NCI-H2227 (cell line): ENCODE measurements around the gene MBD3L1.

Experiments
- DNase-seq: peaks from one replicate; lab custom pipeline; 2025; ENCODE audit not compliant: unreplicated experiment; lab: John Stamatoyannopoulos, UW

The MBD3L1 gene

DNA sequence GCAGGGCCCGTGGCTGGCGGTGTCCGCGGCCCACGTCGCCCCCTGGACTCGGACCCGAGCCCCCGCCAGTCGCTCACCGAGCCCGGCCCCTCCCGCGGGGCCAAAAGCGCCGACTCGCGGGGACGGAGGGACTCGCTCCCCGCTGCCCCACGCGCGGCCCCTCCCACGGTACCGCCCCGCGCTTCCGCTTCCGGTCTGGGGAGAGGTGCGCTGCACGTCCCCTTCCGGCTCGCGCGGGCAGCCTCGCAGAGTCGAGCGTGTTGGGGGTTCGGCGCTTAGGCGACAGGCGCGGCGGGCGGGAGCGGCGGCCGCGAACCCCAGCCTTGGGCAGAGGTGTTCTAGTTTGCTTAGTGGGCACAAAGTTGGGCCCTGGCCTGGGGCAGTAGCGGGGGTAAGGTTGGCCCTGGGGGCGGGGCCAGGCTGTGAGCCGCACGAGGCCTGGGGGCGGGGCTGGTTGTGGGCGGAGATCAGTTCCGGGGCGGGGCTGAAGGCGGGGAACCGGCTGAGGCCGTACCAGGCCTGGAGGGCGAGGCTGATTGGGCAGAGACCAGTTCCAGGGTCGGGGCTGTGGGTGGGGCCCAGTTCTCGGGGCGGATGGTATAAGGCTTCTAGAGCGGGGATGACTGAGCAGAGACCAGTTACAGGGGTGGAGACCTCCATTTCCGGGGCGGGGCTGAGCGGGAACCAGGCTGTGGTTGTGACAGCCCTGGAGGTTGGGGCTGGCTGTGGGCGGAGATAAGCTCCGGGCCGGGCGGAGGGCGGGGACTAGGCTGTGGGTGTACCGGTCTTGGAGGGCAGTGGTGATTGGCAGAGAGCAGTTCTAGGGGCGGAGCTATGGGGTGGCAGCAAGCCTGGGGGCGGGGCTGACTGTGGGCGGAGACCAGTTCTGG, at the start of gene MBD3L1, which contains the start of gene ZNF558:
Gene MBD3L1 (plus strand): TSS at position 246 of the 890 bp plus-strand sequence. CDS start 10,302 bp downstream, outside the sequence.
Gene ZNF558 (minus strand): TSS at position 173 of the 890 bp plus-strand sequence. CDS start 9,645 bp downstream, outside the sequence.
- peak; percentile 94 for DNase-seq

- DNase-seq, result no peak
Measured at GRCh38 chr19:8794823-8795222, 37.4 kb upstream of the MBD3L1 start.

- DNase-seq, result no peak
Measured at GRCh38 chr19:8806661-8807060, 25.5 kb upstream of the MBD3L1 start.

DNA sequence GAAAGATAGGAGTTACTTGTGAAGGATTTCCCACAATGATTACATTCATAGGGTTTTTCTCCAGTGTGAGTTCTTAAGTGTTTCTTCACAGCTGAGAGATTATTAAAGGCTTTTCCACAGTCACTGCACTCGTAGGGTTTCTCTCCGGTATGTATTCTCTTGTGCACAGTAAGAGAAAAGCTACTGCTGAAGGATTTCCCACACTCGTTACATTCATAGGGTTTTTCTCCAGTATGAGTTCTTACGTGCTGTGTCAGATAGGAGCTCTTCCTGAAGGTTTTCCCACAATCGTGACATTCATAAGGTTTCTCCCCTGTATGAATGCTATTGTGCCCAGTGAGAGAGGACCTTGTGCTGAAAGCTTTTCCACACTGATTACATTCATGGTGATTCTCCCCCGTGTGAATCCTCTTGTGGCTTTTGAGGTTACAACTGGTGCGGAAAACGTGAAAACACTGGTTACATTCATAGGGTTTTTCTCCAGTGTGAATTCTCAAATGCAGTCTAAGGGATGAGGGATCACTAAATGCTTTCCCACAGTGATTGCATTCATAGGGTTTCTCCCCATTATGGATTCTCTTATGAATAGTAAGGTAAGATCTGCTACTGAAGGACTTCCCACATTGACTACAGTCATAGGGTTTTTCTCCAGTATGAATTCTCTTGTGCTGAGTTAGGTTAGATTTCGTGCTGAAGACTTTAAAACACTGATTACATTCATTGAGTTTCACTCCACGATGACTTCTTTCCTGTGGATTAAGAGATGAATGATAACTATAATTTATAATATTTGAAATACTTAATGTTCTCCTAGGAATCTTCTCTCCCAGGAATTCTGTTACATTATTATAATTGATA, 20.6 kb upstream of the MBD3L1 start:
- DNase-seq, result no peak

DNA sequence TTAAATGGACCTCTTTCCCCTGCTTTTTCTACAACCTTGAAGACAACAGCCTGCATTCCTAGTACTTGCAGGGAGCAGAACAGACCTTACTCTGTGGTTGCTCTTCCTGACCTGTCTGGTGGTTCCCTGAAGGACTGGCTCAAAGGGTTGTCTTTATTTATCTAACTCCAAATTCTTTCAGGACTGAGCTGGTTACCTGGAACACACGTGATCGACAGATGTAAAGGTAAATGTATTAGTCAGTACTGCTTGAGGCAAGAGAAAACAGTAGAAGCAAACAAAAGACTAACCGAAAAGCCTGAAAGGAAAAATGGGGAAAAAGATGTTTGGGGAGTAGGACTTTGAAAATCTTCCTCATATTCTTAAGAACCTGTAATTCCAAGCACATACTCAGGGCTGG, 18.0 kb upstream of the MBD3L1 start:
- DNase-seq, result no peak

DNA sequence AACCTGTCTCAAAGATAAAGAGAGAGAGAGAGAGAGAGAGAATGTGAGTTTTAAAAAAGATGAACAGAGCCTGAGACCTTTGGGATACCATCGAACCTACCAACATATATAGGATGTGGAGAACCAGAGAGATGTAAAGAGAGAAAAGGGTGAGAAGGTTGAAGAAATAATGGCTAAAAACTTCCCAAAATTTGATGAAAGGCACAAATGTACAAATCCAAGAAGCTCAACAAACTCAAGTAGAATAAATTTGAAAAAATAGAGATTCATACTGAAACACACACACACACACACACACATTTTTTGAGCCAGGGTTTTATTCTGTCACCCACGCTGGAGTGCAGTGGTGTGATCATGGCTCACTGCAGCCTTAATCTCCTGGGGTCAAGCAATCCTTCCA, 16.4 kb upstream of the MBD3L1 start:
- no peak for DNase-seq

- DNase-seq, result no peak
Measured at GRCh38 chr19:8820234-8820633, 11.9 kb upstream of the MBD3L1 start.

GRCh38 chr19:8821748-8822241, 10.4 kb upstream of the MBD3L1 start:
- no peak for DNase-seq

- DNase-seq, result no peak
Measured at GRCh38 chr19:8826371-8826770, 5.8 kb upstream of the MBD3L1 start.

DNA sequence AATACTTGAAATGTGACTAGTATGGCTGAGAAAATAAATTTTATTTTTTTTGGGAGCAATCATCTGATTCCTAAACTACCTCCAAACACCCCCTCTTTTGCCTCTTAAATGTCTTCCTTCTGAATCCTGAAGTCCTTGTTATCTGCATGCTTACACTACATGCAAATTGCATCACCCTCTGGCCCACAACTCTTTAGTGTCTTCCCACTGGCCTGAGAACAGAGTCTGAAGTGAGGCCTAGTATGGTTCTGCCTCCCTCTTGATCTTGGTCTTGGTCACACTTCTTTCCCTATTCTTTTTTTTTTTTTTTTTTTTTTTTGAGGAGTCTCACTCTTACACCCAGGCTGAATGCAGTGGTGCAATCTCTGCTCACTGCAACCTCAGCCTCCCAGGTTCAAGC, 4.9 kb upstream of the MBD3L1 start:
- no peak for DNase-seq

- DNase-seq, result no peak
Measured at GRCh38 chr19:8831373-8831772, 804 bp upstream of the MBD3L1 start.

- DNase-seq, result no peak
Measured at GRCh38 chr19:8831832-8832131, 395 bp upstream of the MBD3L1 start.

- DNase-seq, result no peak
Measured at GRCh38 chr19:8835446-8835845, 3.3 kb downstream of the MBD3L1 start.

GRCh38 chr19:8835877-8836276, 3.7 kb downstream of the MBD3L1 start:
- DNase-seq, result no peak

- no peak for DNase-seq
Measured at GRCh38 chr19:8840708-8841107, 8.5 kb downstream of the MBD3L1 start.

DNA sequence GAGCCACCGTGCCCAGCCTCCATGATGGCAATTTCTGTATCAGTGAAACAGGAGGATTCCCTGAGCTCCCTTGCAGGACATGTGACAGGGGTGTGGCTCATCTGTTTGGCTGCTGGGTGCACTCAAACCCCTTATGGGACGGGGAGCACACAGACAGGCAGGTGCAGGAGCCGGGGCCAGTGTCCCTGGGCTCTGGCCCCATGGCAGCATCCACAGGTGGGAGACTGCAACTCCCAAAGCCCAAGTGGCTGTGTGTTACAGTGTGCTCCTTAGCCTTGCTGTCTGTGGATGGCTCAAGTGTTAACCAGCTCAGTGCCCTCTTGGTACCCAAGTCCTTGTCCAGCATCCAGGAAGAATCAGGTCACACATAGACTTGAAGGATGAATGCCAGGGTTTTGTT, 14.6 kb downstream of the MBD3L1 start:
- DNase-seq, result no peak

- DNase-seq, result no peak
Measured at GRCh38 chr19:8849232-8849631, 17.1 kb downstream of the MBD3L1 start.

DNA sequence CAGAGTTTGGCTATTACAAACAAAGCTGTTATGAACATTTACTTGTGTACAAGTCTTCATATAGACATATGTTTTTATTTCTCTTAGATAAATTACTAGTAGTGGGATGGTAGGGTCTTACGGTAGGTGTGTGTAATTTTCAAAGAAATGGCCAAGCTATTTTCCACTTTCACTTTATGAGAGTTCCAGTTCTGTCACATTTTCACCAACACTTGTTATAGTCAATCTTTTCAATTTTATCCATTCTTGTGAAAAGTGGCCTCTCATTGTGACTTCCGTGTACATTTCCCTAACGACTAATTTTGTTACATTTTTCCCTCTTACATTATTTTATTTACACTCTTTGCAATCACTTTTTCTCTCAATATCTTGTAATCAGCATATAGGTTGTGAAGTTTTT, 18.3 kb downstream of the MBD3L1 start:
- DNase-seq, result no peak

DNA sequence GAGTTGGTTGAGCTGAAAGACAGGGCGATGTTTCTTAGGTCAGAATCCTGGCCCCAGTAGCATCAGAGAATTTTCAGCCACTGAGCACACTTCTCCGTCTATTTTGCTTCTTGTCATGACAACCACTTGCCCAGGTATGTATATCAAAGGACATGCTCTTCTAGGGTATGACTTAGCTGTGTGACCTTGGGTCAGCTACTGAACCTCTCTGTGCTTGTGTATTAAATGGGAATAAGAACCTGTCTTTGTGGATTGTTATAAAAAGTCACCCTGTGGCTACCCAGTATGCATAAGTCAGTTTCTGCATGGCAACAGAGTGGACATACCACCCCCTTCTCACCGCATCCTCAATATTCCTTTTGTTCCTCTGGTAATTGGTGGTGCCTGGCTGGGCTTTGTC, 26.1 kb downstream of the MBD3L1 start:
- DNase-seq, result no peak

GRCh38 chr19:8866344-8866743, 34.2 kb downstream of the MBD3L1 start:
- no peak for DNase-seq

GRCh38 chr19:8877854-8878705, 45.9 kb downstream of the MBD3L1 start:
- peak; percentile 2 for DNase-seq
